GM12875 (cell line): ENCODE data around the gene UTP15.

Experiments used
- H3K4me3 ChIP-seq: one replicate; pipeline ENCODE4 v1.5.1; 2011; ENCODE audit warnings: low read depth, low read length, control low read depth
- TF ChIP-seq, protein P1 (sequence below): IDR thresholded peaks from 2 replicates; pipeline ENCODE4 v1.5.1; 2011; ENCODE audit warnings: low read depth, mild to moderate bottlenecking, control low read depth, inconsistent platforms, low read length, moderate library complexity, borderline replicate concordance; ENCODE audit not compliant: insufficient read depth

UTP15 gene

DNA sequence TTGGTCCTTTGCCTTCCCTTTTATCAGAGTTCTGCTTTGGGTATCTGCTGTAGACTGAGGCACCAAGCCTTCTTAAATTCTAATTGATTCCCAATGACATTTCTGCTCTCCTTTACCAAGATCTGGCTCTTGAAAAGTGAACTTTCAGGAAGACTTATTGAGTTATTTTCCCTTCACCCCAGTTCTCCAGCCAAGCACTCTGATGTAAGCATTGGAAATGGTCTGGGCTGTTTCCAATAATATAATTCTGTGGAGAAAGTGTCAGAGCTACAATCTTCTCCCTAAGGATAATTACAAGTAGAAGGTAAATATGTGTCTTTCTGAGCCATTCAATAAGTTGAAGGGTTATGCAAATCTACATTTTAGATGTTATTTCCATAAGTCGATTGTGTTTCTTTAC lies 36.5 kb upstream of the UTP15 start:
- TF ChIP-seq, protein P1, sequence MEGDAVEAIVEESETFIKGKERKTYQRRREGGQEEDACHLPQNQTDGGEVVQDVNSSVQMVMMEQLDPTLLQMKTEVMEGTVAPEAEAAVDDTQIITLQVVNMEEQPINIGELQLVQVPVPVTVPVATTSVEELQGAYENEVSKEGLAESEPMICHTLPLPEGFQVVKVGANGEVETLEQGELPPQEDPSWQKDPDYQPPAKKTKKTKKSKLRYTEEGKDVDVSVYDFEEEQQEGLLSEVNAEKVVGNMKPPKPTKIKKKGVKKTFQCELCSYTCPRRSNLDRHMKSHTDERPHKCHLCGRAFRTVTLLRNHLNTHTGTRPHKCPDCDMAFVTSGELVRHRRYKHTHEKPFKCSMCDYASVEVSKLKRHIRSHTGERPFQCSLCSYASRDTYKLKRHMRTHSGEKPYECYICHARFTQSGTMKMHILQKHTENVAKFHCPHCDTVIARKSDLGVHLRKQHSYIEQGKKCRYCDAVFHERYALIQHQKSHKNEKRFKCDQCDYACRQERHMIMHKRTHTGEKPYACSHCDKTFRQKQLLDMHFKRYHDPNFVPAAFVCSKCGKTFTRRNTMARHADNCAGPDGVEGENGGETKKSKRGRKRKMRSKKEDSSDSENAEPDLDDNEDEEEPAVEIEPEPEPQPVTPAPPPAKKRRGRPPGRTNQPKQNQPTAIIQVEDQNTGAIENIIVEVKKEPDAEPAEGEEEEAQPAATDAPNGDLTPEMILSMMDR: no peak

DNA sequence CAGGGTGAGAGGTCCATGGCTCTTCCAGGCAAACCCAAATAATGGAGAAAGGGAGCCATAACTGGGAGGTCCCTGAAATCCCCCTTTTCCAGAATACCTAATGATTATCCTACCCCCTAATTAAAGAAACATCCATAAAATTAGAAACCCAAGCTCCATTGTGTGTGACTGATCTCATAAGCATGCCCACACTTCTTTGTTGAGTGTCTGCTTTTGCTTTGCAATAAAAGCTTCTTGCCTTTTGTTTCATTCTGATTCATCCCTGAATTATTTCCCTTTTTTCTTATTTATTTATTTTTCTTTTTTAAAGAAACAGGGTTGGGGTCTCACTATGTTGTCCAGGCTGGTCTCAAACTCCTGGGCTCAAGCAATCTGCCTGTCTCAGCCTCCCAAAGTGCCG lies 34.2 kb upstream of the UTP15 start:
- TF ChIP-seq, protein P1: no peak
- no peak overlapping the region for H3K4me3 ChIP-seq

More for the DNA sequence above, 36.5 kb upstream of the UTP15 start:
- H3K4me3 ChIP-seq: no peak overlapping the region

DNA sequence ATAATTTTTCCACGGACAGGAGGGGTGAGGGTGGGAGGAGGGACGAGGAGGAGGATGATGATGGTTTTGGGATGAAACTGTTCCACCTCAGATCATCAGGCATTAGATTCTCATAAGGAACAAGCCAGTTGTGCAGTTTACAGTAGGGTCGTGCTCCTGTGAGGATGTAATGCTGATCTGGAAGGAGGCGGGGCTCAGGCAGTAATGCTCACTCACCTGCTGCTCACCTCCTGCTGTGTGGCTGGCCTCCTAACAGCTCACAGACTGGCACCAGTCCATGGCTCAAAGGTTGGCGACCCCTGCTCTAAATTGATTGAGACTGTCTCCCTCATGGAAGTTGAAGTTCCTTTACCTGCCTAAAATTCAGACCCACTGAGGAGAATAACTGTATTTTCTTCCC lies 33.3 kb upstream of the UTP15 start:
- TF ChIP-seq, protein P1: no peak
- H3K4me3 ChIP-seq: no peak overlapping the region

DNA sequence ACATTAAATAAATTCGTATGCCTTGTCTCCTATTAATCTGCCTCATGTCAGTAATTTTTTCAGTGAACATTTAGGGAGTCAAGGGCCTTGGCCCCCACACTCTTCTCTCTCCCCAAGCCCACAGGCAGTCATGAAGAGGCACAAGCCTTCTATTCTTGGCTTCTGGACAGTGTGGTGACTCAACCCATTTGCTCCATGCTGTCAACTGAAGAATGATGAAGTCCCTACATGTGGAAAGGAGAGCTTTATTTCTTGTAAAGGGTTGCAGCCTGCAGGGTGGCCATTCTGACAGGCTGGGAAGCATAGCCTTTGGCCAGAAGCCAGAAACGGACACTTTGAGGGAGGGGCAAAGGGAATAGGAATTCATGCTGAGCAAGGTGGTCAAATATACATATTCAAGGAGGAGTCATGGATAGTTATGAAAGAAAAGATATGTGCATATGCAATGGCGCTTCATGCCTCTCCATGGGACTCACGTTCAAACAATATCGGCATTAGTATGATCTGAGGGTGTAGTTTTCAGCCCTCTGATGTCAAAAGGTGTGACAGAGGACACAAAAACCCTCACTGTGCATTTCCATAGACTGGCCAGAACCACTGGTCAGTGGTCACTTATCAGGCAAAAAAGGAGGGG lies 31.4 kb upstream of the UTP15 start:
- no peak overlapping the region for H3K4me3 ChIP-seq
- TF ChIP-seq, protein P1: no peak

DNA sequence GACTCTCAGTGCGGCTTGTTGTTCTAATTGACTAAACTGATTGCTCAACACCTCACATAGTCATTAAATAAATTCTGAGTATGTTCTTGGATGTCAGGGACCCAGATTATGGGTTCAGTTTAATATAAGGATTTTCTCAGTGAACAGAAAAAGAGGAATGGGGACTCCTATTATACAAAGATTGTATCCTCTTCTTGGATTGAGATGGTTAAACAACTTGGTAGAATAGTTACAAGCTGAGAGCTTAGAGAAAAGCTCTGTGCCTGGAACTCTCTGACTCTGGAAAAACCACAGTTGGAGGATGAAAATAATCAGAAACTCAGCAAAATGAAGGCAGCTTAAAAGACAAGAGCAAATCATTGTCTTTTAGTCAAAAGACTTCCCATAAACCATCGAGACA lies 30.6 kb upstream of the UTP15 start:
- H3K4me3 ChIP-seq: no peak overlapping the region

DNA sequence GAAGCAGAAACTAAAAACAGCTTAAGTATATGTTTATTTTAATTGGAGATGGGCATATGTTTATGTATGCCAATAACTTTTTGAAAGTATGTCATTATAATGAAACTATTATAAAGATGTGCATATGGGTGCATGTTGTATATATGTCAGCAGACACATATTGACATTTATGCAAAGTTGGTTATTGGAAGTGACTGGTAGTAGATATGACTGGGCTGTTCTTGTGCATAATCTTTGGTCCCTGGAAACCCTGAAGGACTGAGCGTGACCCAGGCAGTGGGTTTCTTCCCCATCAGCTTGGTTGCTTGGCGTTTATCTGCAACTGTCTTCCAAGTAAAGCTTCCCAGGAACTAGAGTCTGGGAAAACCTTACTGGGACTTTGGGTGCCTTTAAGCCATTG lies 25.8 kb upstream of the UTP15 start:
- H3K4me3 ChIP-seq: no peak overlapping the region
- TF ChIP-seq, protein P1: no peak

More for the DNA sequence above, 30.6 kb upstream of the UTP15 start:
- TF ChIP-seq, protein P1: no peak

DNA sequence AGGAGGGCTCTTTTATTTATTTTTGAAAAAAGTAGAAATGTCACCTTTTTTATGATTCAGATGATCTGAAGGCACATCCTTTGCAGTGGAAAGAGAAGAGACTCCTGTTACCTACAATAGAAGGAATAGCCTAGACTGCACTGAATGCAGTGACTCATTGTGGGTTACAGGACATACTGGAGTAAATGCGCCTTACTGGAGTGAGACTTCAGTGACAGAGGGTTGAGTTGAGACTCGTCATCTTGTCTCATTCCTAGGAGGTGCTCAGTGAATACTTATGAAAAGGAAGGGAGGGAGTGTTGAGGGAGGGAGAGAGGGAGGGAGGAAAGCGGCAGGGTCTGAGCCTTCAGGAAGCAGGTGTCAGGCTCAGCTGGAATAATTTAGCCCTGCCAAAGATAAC lies 25.4 kb upstream of the UTP15 start:
- TF ChIP-seq, protein P1: no peak
- no peak overlapping the region for H3K4me3 ChIP-seq
